Stomach (tissue), 4 donors: ENCODE data around the gene RPTOR.

Experiments used
- CTCF ChIP-seq, 7 experiments: fragments of 450-650 bp in 4 of 7; fragments of 200-600 bp in 3 of 7; sonication (generic) in 3 of 7; IDR thresholded peaks; one replicate each; pipeline ENCODE4 v1.5.1; 2016 to 2019; ENCODE audit warnings: antibody characterized with exemption in 7 of 7, control low read depth in 2 of 7, mild to moderate bottlenecking in 1 of 7
- POLR2A ChIP-seq, 4 donors: fragments of 450-650 bp; IDR thresholded peaks; one replicate each; pipeline ENCODE4 v1.6.1; 2016; ENCODE audit warnings: antibody characterized with exemption in 4 of 4, control low read depth in 2 of 4, mild to moderate bottlenecking in 1 of 4, moderate library complexity in 1 of 4
- POLR2AphosphoS5 ChIP-seq, 3 donors: sonication (generic); formaldehyde crosslinking; IDR thresholded peaks; one replicate each; pipeline ENCODE4 v1.6.1; 2016; ENCODE audit warnings: antibody characterized with exemption in 3 of 3

- TF ChIP-seq POLR2AphosphoS5 (IDR thresholded peaks at IDR 0.05) (no peak), CTCF (IDR thresholded peaks at IDR 0.05) (no peak), POLR2A (IDR thresholded peaks at IDR 0.05) (no peak)
Measured at GRCh38 chr17:80729016-80729415, 184.4 kb downstream of the RPTOR start.
